Endothelial cell of umbilical vein (primary cell): ENCODE measurements around the gene LAMTOR4.

Experiments used
- CTCF ChIP-seq, 2 donors: IDR thresholded peaks; 1 replicate in 1 of 2; 2 replicates in 1 of 2; pipeline ENCODE4 v1.5.1; 2011; ENCODE audit warnings: low read length in 2 of 2, mild to moderate bottlenecking in 2 of 2, moderate library complexity in 2 of 2, control low read depth in 1 of 2, inconsistent platforms in 1 of 2, low read depth in 1 of 2; ENCODE audit not compliant: insufficient read depth in 1 of 2; ENCODE audit errors: extremely low read depth in 1 of 2
- POLR2A ChIP-seq: IDR thresholded peaks from 2 replicates; pipeline ENCODE4 v1.6.1; 2012; ENCODE audit warnings: low read depth, mild to moderate bottlenecking, control low read depth, low read length
- POLR2AphosphoS5 ChIP-seq: IDR thresholded peaks from 2 replicates; pipeline ENCODE4 v1.6.1; 2012; ENCODE audit warnings: low read depth, mild to moderate bottlenecking, control low read depth, low read length, moderate library complexity; ENCODE audit not compliant: insufficient read depth
- TF ChIP-seq, protein P1 (sequence below): IDR thresholded peaks from 2 replicates; pipeline ENCODE4 v1.6.1; 2011; ENCODE audit not compliant: insufficient read depth, insufficient read length

DNA sequence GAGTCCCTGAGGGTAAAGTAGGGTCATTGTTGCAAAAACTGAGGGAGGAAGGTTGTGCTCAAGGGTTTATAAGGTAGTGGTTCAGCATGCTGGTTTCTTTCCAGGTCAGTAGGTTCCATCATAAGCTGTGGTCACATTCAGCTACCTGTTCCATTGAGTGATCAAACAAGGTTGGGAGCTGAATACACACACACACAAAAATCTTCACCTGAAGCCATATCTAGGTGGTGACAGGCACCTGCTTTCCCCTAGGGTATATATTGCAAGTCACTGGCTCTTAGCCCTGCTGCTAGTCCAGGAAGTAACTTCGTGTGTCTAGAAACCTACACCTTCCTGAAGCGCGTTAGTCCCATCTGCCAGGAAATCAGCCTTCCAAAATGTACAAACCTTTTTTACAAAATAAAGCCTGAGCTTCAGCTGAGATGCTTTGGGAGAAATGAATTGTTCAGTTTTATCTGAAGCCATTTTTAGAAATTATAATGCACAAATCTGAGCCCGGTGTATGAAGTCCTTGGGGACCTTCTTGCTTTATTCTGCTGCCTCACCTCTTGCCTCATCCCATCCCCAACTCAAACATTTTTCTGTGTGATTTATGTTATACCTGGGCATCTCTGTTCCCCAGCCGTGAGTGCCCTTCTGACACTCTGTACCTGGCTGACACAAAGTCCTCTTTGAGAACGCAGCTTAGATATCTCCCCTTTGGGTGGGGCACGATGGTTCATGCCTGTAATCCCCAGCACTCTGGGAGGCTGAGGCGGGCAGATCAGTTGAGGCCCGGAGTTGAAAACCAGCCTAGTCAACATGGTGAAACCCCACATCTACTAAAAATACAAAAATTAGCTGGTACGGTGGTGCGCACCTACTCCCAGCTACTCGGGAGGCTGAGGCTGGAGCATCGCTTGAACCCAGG, 10.6 kb upstream of the LAMTOR4 start:
- TF ChIP-seq POLR2A (no peak), CTCF (IDR thresholded peaks at IDR 0.05; ENCODE audit: extremely low read depth in 1 of 2, insufficient read depth in 1 of 2, low read depth in 1 of 2, low read length in 2 of 2) (no peak), POLR2AphosphoS5 (no peak)
- TF ChIP-seq, protein P1, sequence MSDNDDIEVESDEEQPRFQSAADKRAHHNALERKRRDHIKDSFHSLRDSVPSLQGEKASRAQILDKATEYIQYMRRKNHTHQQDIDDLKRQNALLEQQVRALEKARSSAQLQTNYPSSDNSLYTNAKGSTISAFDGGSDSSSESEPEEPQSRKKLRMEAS = no peak
